Measurements from ENCODE around the gene HAPLN1.

HAPLN1 gene

GRCh38 chr5:83718936-83719495 is 1.6 kb downstream of the HAPLN1 start:
- DNase-seq, result no peak
- intact Hi-C loops (cut with DNase I), result loop anchor here (5.0 kb wide), 1 partner anchor 1328 kb away; no protein-coding TSS in a partner anchor

- DNase-seq, result peak in 5 of 10 donors; percentile 18 to 66 (median 38)
- intact Hi-C loops (cut with DNase I), result loop anchor here (5.0 kb wide), 1 partner anchor 1329 kb away; no protein-coding TSS in a partner anchor
Measured at GRCh38 chr5:83718195-83718825, 2.3 kb downstream of the HAPLN1 start.

- intact Hi-C loops (cut with DNase I), result loop anchor here (5.0 kb wide), 1 partner anchor 1332 kb away; no protein-coding TSS in a partner anchor
- no peak for DNase-seq
Measured at GRCh38 chr5:83715236-83716065, 5.2 kb downstream of the HAPLN1 start.

- no peak for DNase-seq
- intact Hi-C loops (cut with DNase I), result loop anchor here (5.0 kb wide), 1 partner anchor 1332 kb away; no protein-coding TSS in a partner anchor
Measured at GRCh38 chr5:83714810-83715209, 5.8 kb downstream of the HAPLN1 start.

GRCh38 chr5:83711982-83712601 is 8.6 kb downstream of the HAPLN1 start:
- intact Hi-C loops (cut with DNase I), result no loop called here
- DNase-seq, result peak in 1 of 10 donors; percentile 32

GRCh38 chr5:83709973-83710372 is 10.7 kb downstream of the HAPLN1 start:
- DNase-seq, result no peak
- intact Hi-C loops (cut with DNase I), result no loop called here

GRCh38 chr5:83708170-83708569 is 12.5 kb downstream of the HAPLN1 start:
- no peak for DNase-seq
- intact Hi-C loops (cut with DNase I), result no loop called here

- intact Hi-C loops (cut with DNase I), result no loop called here
- no peak for DNase-seq
Measured at GRCh38 chr5:83703059-83703458, 17.6 kb downstream of the HAPLN1 start.

GRCh38 chr5:83701886-83702285 is 18.8 kb downstream of the HAPLN1 start:
- intact Hi-C loops (cut with DNase I), result no loop called here
- no peak for DNase-seq

- intact Hi-C loops (cut with DNase I), result no loop called here
- no peak for DNase-seq
Measured at GRCh38 chr5:83689881-83690280, 30.8 kb downstream of the HAPLN1 start.

- DNase-seq, result no peak
- intact Hi-C loops (cut with DNase I), result no loop called here
Measured at GRCh38 chr5:83688281-83688680, 32.4 kb downstream of the HAPLN1 start.

- DNase-seq, result no peak
- intact Hi-C loops (cut with DNase I), result no loop called here
Measured at GRCh38 chr5:83687124-83687619, 33.5 kb downstream of the HAPLN1 start.

- intact Hi-C loops (cut with DNase I), result no loop called here
- no peak for DNase-seq
Measured at GRCh38 chr5:83686251-83686650, 34.4 kb downstream of the HAPLN1 start.

GRCh38 chr5:83683836-83684235 is 36.8 kb downstream of the HAPLN1 start:
- intact Hi-C loops (cut with DNase I), result no loop called here
- DNase-seq, result no peak

GRCh38 chr5:83672646-83673045 is 48.0 kb downstream of the HAPLN1 start:
- DNase-seq, result no peak
- intact Hi-C loops (cut with DNase I), result no loop called here

GRCh38 chr5:83672158-83672557 is 48.5 kb downstream of the HAPLN1 start:
- intact Hi-C loops (cut with DNase I), result no loop called here
- no peak for DNase-seq

GRCh38 chr5:83665631-83666030 is 55.0 kb downstream of the HAPLN1 start:
- intact Hi-C loops (cut with DNase I), result no loop called here
- DNase-seq, result no peak

- intact Hi-C loops (cut with DNase I), result no loop called here
- no peak for DNase-seq
Measured at GRCh38 chr5:83662558-83662957, 58.1 kb downstream of the HAPLN1 start.

GRCh38 chr5:83657807-83658525 is 62.7 kb downstream of the HAPLN1 start:
- intact Hi-C loops (cut with DNase I), result no loop called here
- DNase-seq, result no peak

- DNase-seq, result no peak
- intact Hi-C loops (cut with DNase I), result no loop called here
Measured at GRCh38 chr5:83654427-83654994, 66.1 kb downstream of the HAPLN1 start.

All from posterior cingulate gyrus (tissue), 11 donors.